GM23338 (cell line): ENCODE results near the gene LRMDA. TPM values are rescaled to one million over a fixed set of nuclear protein-coding genes. Genes with fewer than 3 reads are reported as not detected.

Experiments used
- ATAC-seq: fragments of 200-7000 bp; cut with Tn5 transposase; 3 replicates; pipeline ENCODE4 v1.9.1; 2020
- DNase-seq: peaks from one replicate; pipeline ENCODE4 v3.0.0-alpha.2; 2015; ENCODE audit warnings: low spot score
- H2AFZ ChIP-seq: fragments of 200-600 bp; sonication (generic); 2 replicates; pipeline ENCODE4 v1.8.0; 2016; ENCODE audit warnings: antibody characterized with exemption, mild to moderate bottlenecking, moderate library complexity
- H3F3A ChIP-seq: fragments of 200-600 bp; sonication (generic); replicated peaks from 2 replicates; pipeline ENCODE4 v1.8.0; 2017; ENCODE audit warnings: antibody characterized with exemption, mixed run types, low read depth
- H3K27ac ChIP-seq: fragments of 200-600 bp; sonication (generic); 2 replicates; pipeline ENCODE4 v1.6.1; 2016; ENCODE audit warnings: low read depth
- H3K27me3 ChIP-seq: fragments of 200-600 bp; sonication (generic); 2 replicates; pipeline ENCODE4 v1.8.0; 2016; ENCODE audit warnings: mild to moderate bottlenecking, mixed run types, moderate library complexity; ENCODE audit not compliant: insufficient read depth
- H3K36me3 ChIP-seq: fragments of 200-600 bp; sonication (generic); 2 replicates; pipeline ENCODE4 v1.8.0; 2016; ENCODE audit warnings: mild to moderate bottlenecking; ENCODE audit not compliant: insufficient read depth
- H3K4me1 ChIP-seq: fragments of 200-600 bp; sonication (generic); 2 replicates; pipeline ENCODE4 v1.8.0; 2016; ENCODE audit warnings: mild to moderate bottlenecking, moderate library complexity; ENCODE audit not compliant: insufficient read depth
- H3K4me2 ChIP-seq: fragments of 200-600 bp; sonication (generic); 2 replicates; pipeline ENCODE4 v1.7.1; 2017; ENCODE audit warnings: mixed run types
- H3K4me3 ChIP-seq: fragments of 200-600 bp; sonication (generic); 2 replicates; pipeline ENCODE4 v1.6.1; 2016; ENCODE audit warnings: mixed run types
- H3K79me2 ChIP-seq: fragments of 200-600 bp; sonication (generic); replicated peaks from 2 replicates; pipeline ENCODE4 v1.8.0; 2017; ENCODE audit warnings: mild to moderate bottlenecking; ENCODE audit not compliant: insufficient read depth
- H3K9me2 ChIP-seq: fragments of 200-600 bp; sonication (generic); 2 replicates; pipeline ENCODE4 v1.8.0; 2017; ENCODE audit not compliant: insufficient read depth
- H4K20me1 ChIP-seq: fragments of 200-600 bp; sonication (generic); replicated peaks from 2 replicates; pipeline ENCODE4 v1.8.0; 2017; ENCODE audit warnings: mild to moderate bottlenecking; ENCODE audit not compliant: insufficient read depth
- H3K27ac Mint-ChIP-seq: 2 replicates; pipeline ENCODE4 v1.8.0; 2020; ENCODE audit warnings: inconsistent platforms, mild to moderate bottlenecking, moderate library complexity, mixed read lengths
- H3K27me3 Mint-ChIP-seq: 3 replicates; pipeline ENCODE4 v1.8.0; 2022; ENCODE audit warnings: low read depth, mild to moderate bottlenecking, moderate library complexity, mixed read lengths, inconsistent platforms; ENCODE audit not compliant: insufficient read depth, poor library complexity
- H3K36me3 Mint-ChIP-seq: 3 replicates; pipeline ENCODE4 v1.8.0; 2021; ENCODE audit warnings: low read depth, mild to moderate bottlenecking, inconsistent platforms, moderate library complexity, mixed read lengths
- H3K4me1 Mint-ChIP-seq: 3 replicates; pipeline ENCODE4 v1.8.0; 2020; ENCODE audit warnings: mild to moderate bottlenecking, inconsistent platforms, mixed read lengths
- H3K4me3 Mint-ChIP-seq: 3 replicates; pipeline ENCODE4 v1.8.0; 2021; ENCODE audit warnings: moderate library complexity, mild to moderate bottlenecking, inconsistent platforms, mixed read lengths
- H3K9me3 Mint-ChIP-seq: 3 replicates; pipeline ENCODE4 v1.8.0; 2020; ENCODE audit warnings: moderate library complexity, mild to moderate bottlenecking, inconsistent platforms, mixed read lengths
- CREB1 ChIP-seq: fragments of 250-450 bp; sonication (Bioruptor Pico); IDR thresholded peaks from 2 replicates; pipeline ENCODE4 v1.5.0; 2020; ENCODE audit warnings: low read depth, mild to moderate bottlenecking, moderate library complexity
- CTCF ChIP-seq, 2 experiments: fragments of 200-600 bp in 1 of 2; sonication (generic) in 1 of 2; conservative IDR thresholded peaks; 2 replicates each; pipeline versions ENCODE4 v1.5.1 to v1.6.1; 2016 to 2017; ENCODE audit warnings: antibody characterized with exemption in 2 of 2, low read depth in 2 of 2, mild to moderate bottlenecking in 2 of 2, moderate library complexity in 1 of 2
- EZH2 ChIP-seq: fragments of 200-600 bp; sonication (generic); IDR thresholded peaks from one replicate; pipeline ENCODE4 v1.8.0; 2017; ENCODE audit warnings: antibody characterized with exemption, mild to moderate bottlenecking, low read depth; ENCODE audit not compliant: unreplicated experiment
- EZH2phosphoT487 ChIP-seq: fragments of 200-600 bp; sonication (generic); IDR thresholded peaks from one replicate; pipeline ENCODE4 v1.8.1; 2018; ENCODE audit warnings: antibody characterized with exemption; ENCODE audit not compliant: unreplicated experiment
- JUNB ChIP-seq: IDR thresholded peaks from one replicate; pipeline ENCODE4 v1.6.1; 2016; ENCODE audit warnings: antibody characterized with exemption; ENCODE audit not compliant: unreplicated experiment
- NANOG ChIP-seq: IDR thresholded peaks from 2 replicates; pipeline ENCODE4 v1.6.1; 2016; ENCODE audit warnings: antibody characterized with exemption, borderline replicate concordance
- POLR2AphosphoS5 ChIP-seq: IDR thresholded peaks from 2 replicates; pipeline ENCODE4 v1.6.1; 2016; ENCODE audit warnings: antibody characterized with exemption, low read depth
- STAT1 ChIP-seq: IDR thresholded peaks from one replicate; pipeline ENCODE4 v1.6.1; 2016; ENCODE audit warnings: antibody characterized with exemption; ENCODE audit not compliant: unreplicated experiment
- ZNF114 ChIP-seq: fragments of 250-450 bp; sonication (Bioruptor Pico); IDR thresholded peaks from 2 replicates; pipeline ENCODE4 v1.5.0; 2020; ENCODE audit warnings: mild to moderate bottlenecking, moderate library complexity
- ZNF331 ChIP-seq: fragments of 250-450 bp; sonication (Bioruptor Pico); IDR thresholded peaks from 2 replicates; pipeline ENCODE4 v1.5.0; 2020; ENCODE audit warnings: low read depth, mild to moderate bottlenecking, moderate library complexity
- polyA plus RNA-seq: library from polyadenylated mRNA; unstranded; fragments of >200 nt; fragmentation: Nextera tagmentation; extraction: Ambion mirVana; gene quantifications from 2 replicates; pipeline ENCODE4 v1.2.1, GENCODE V29; 2016
- total RNA-seq: library from RNA; depleted of rRNA; stranded (reverse); fragments of >200 nt; shearing (Covaris generic); gene quantifications from 2 replicates; pipeline ENCODE4 v1.2.3, GENCODE V29; 2014
- TF ChIP-seq, protein P1 (sequence below): IDR thresholded peaks from 2 replicates; pipeline ENCODE4 v1.6.1; 2016; ENCODE audit warnings: antibody characterized with exemption
- TF ChIP-seq, protein P2 (sequence below): fragments of 250-450 bp; sonication (Bioruptor Pico); IDR thresholded peaks from 2 replicates; pipeline ENCODE4 v1.5.0; 2020; ENCODE audit warnings: mild to moderate bottlenecking, moderate library complexity
- TF ChIP-seq, protein P3 (sequence below): IDR thresholded peaks from one replicate; pipeline ENCODE4 v1.6.1; 2018; ENCODE audit warnings: antibody characterized with exemption; ENCODE audit not compliant: unreplicated experiment

Gene LRMDA
- total and polyA plus RNA-seq, 2 experiments from 2014 or later, result 0.90 to 1.8 TPM

DNA sequence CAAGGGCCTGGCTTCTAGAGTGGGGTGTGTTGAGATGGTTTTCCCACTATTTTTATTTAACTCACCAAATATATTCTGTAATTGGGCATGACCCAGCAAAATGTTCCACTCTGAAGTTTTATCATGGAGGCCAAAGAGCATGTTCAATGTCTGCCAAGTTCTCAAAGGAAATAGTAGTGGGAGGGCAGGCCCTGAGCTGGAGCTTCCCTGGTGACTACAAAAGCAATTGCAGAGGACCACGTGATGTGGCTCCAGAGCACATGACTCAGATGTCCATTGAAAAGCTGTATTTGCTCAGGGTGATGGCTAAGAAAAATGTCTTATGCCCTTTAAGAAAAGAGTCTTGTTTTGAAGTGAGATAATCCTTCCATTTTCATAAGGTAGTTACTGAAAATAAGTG is 1024.8 kb downstream of the LRMDA start:
- no peak overlapping the region for H3K4me3 ChIP-seq
- no peaks in the 10 kb centered on the region for H4K20me1 ChIP-seq
- TF ChIP-seq ZNF114 (CRISPR knock-in tag) (no peak), STAT1 (no peak), EZH2 (no peak), EZH2phosphoT487 (no peak), JUNB (no peak), ZNF331 (CRISPR knock-in tag) (no peak), POLR2AphosphoS5 (no peak), CREB1 (CRISPR knock-in tag) (no peak), NANOG (no peak), CTCF (conservative IDR thresholded peaks at IDR 0.05; ENCODE audit: low read depth in 2 of 2) (no peak)
- TF ChIP-seq, protein P1, sequence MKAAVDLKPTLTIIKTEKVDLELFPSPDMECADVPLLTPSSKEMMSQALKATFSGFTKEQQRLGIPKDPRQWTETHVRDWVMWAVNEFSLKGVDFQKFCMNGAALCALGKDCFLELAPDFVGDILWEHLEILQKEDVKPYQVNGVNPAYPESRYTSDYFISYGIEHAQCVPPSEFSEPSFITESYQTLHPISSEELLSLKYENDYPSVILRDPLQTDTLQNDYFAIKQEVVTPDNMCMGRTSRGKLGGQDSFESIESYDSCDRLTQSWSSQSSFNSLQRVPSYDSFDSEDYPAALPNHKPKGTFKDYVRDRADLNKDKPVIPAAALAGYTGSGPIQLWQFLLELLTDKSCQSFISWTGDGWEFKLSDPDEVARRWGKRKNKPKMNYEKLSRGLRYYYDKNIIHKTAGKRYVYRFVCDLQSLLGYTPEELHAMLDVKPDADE, result no peak
- TF ChIP-seq, protein P2, sequence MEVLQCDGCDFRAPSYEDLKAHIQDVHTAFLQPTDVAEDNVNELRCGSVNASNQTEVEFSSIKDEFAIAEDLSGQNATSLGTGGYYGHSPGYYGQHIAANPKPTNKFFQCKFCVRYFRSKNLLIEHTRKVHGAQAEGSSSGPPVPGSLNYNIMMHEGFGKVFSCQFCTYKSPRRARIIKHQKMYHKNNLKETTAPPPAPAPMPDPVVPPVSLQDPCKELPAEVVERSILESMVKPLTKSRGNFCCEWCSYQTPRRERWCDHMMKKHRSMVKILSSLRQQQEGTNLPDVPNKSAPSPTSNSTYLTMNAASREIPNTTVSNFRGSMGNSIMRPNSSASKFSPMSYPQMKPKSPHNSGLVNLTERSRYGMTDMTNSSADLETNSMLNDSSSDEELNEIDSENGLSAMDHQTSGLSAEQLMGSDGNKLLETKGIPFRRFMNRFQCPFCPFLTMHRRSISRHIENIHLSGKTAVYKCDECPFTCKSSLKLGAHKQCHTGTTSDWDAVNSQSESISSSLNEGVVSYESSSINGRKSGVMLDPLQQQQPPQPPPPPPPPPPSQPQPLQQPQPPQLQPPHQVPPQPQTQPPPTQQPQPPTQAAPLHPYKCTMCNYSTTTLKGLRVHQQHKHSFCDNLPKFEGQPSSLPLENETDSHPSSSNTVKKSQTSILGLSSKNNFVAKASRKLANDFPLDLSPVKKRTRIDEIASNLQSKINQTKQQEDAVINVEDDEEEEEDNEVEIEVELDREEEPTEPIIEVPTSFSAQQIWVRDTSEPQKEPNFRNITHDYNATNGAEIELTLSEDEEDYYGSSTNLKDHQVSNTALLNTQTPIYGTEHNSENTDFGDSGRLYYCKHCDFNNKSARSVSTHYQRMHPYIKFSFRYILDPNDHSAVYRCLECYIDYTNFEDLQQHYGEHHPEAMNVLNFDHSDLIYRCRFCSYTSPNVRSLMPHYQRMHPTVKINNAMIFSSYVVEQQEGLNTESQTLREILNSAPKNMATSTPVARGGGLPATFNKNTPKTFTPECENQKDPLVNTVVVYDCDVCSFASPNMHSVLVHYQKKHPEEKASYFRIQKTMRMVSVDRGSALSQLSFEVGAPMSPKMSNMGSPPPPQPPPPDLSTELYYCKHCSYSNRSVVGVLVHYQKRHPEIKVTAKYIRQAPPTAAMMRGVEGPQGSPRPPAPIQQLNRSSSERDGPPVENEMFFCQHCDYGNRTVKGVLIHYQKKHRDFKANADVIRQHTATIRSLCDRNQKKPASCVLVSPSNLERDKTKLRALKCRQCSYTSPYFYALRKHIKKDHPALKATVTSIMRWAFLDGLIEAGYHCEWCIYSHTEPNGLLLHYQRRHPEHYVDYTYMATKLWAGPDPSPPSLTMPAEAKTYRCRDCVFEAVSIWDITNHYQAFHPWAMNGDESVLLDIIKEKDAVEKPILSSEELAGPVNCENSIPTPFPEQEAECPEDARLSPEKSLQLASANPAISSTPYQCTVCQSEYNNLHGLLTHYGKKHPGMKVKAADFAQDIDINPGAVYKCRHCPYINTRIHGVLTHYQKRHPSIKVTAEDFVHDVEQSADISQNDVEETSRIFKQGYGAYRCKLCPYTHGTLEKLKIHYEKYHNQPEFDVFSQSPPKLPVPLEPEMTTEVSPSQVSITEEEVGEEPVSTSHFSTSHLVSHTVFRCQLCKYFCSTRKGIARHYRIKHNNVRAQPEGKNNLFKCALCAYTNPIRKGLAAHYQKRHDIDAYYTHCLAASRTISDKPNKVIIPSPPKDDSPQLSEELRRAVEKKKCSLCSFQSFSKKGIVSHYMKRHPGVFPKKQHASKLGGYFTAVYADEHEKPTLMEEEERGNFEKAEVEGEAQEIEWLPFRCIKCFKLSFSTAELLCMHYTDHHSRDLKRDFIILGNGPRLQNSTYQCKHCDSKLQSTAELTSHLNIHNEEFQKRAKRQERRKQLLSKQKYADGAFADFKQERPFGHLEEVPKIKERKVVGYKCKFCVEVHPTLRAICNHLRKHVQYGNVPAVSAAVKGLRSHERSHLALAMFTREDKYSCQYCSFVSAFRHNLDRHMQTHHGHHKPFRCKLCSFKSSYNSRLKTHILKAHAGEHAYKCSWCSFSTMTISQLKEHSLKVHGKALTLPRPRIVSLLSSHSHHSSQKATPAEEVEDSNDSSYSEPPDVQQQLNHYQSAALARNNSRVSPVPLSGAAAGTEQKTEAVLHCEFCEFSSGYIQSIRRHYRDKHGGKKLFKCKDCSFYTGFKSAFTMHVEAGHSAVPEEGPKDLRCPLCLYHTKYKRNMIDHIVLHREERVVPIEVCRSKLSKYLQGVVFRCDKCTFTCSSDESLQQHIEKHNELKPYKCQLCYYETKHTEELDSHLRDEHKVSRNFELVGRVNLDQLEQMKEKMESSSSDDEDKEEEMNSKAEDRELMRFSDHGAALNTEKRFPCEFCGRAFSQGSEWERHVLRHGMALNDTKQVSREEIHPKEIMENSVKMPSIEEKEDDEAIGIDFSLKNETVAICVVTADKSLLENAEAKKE (CRISPR knock-in tag), result no peak
- TF ChIP-seq, protein P3, sequence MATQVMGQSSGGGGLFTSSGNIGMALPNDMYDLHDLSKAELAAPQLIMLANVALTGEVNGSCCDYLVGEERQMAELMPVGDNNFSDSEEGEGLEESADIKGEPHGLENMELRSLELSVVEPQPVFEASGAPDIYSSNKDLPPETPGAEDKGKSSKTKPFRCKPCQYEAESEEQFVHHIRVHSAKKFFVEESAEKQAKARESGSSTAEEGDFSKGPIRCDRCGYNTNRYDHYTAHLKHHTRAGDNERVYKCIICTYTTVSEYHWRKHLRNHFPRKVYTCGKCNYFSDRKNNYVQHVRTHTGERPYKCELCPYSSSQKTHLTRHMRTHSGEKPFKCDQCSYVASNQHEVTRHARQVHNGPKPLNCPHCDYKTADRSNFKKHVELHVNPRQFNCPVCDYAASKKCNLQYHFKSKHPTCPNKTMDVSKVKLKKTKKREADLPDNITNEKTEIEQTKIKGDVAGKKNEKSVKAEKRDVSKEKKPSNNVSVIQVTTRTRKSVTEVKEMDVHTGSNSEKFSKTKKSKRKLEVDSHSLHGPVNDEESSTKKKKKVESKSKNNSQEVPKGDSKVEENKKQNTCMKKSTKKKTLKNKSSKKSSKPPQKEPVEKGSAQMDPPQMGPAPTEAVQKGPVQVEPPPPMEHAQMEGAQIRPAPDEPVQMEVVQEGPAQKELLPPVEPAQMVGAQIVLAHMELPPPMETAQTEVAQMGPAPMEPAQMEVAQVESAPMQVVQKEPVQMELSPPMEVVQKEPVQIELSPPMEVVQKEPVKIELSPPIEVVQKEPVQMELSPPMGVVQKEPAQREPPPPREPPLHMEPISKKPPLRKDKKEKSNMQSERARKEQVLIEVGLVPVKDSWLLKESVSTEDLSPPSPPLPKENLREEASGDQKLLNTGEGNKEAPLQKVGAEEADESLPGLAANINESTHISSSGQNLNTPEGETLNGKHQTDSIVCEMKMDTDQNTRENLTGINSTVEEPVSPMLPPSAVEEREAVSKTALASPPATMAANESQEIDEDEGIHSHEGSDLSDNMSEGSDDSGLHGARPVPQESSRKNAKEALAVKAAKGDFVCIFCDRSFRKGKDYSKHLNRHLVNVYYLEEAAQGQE, result no peak
- no peak overlapping the region for H3K27ac Mint-ChIP-seq
- no peaks in the 10 kb centered on the region for H3K36me3 Mint-ChIP-seq
- no peaks in the 10 kb centered on the region; the same call in 2 of the 3 replicates for H3K9me3 Mint-ChIP-seq
- peaks cover 5% of the 10 kb centered on the region; the same call in 1 of the 2 replicates for H3K9me2 ChIP-seq
- no peak overlapping the region for H2AFZ ChIP-seq
- H3K27me3 ChIP-seq, result no peaks in the 10 kb centered on the region
- no peak for ATAC-seq
- H3K79me2 ChIP-seq, result no peaks in the 10 kb centered on the region
- H3K4me1 Mint-ChIP-seq, result no peaks in the 10 kb centered on the region
- no peak overlapping the region for H3K27ac ChIP-seq
- no peaks in the 10 kb centered on the region for H3K36me3 ChIP-seq
- no peak overlapping the region for H3K4me2 ChIP-seq
- no peaks in the 10 kb centered on the region for H3K4me1 ChIP-seq
- H3F3A ChIP-seq, result no peaks in the 10 kb centered on the region
- no peak for DNase-seq
- H3K4me3 Mint-ChIP-seq, result no peak overlapping the region
- peaks cover 3% of the 10 kb centered on the region for H3K27me3 Mint-ChIP-seq
